Measurements from ENCODE around the gene FAM13A.
"Not testable (repeated sequence)": the region's sequence is repeated elsewhere in the genome, so short reads cannot be mapped to it uniquely, and the experiment has no call there.

The FAM13A gene

DNA sequence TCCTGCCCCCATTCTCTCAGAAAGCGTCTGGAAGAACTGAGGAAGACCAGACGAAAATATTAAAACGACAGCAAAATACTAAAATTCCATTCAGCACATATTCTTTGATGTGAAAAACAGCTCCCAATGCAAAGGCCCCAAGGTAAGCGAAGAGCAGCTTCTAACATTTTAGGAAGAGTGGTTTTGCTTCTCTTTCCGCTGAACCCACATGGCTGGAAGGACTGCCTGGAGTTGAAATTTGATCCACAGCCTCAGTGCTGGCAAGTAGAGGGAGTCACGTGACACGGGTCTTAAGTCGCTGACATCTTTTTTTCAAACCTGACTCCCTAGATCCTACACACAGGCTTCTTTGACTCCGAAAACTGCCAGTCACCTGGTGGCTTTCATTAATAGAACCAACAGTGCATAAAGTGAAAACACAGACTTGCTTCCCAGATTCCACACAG lies at the start of gene FAM13A:
Gene FAM13A, minus strand, starts transcription at position 233 of the 446 bp plus-strand sequence. Its CDS starts 221 bp downstream, at position 12.
- DNase-seq (ENCODE audit: low spot score): peak; percentile 83

DNA sequence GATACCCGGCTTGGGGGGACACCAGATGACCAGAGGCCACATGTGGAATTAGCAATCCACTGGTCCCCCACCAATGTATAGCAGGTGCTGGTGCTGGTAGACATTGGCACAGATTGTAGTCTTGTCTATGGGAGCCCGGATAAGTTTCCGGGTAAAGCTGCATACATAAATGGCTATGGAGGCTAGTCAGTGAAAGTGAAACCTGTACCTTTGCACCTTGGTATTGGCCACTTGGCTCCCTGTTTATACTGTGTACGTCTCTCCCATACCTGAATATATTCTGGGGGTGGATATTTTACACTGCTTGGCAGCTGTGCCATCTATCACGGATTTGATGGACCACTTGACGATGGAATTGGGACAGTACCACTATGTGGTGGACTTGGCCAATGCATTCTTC lies 48.7 kb upstream of the FAM13A start:
- DNase-seq (ENCODE audit: low spot score): no peak

DNA sequence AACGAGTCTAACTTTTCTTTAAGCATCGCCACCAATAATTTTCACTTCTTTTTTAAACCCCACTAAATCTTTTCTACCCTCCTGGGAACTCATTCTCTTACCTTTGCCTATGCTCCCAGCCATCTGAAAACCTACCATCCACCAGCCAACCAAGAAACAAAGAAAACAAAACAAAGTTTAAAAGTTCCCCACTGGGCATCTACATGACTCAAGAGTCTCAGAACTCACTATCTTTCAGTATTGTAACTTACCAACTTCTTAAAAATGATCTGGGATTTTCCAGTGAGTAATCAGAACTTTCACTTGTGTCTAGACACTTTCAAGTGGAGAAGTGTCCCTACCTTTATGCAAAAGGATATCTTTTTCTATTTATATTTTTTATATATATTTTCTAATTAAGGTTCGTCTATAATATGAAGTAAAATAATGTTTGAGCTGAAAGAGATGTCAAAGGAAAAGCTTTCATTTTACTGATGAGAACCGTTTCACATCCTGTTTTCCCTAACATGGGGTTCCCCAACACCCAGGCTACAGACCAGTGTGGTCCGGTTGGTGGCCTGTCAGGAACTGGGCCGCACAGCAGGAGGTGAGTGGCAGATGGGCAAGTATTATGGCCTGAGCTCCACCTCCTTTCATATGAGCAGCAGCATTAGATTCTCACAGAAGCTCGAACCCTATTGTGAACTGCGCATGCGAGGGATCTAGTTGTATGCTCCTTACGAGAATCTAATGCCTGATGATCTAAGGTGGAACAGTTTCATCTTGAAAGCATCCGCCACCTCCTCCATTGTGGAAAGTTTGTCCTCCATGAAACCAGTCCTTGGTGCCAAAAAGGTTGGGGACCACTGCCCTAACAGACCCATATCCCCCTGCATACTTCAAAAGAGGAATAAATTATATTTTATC lies 44.5 kb upstream of the FAM13A start:
- DNase-seq (ENCODE audit: low spot score): no peak

DNA sequence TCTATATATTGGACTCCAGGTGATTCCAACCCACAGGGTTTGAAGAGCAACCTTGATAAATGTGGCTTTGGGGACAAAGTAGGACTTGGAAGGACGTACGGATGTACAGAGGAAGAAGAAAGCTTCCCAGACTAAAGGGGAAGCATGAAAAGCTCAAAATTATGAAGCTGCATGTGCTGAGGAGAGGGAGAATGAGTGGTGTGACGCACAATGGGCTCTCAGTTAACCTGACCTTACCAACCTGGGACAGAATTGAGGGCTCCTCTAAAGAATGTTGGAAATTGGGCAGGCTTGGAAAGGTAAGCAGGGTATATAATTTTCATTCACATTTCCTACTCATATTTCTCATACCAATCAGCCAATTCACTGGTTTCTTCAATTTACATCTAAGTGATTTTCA lies 43.9 kb upstream of the FAM13A start:
- DNase-seq (ENCODE audit: low spot score): no peak

DNA sequence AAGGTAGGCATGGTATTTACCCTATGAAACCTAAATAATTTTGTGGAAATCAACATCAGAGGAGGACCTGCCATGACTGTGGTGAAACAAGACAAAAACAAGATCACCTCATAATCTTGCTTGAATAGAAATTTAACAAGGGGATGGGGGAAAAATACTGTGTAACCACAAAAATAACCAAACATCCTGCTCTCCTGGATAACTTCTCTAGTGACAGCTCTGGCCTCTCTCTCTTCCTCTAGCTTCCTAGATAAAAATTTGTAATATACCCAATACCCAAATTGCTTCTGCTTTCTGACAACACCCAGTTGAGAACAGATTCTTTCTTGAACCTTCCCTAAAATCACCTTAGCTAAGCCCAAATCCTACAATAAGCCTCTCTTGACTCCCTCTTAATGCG lies 42.5 kb upstream of the FAM13A start:
- DNase-seq (ENCODE audit: low spot score): no peak

DNA sequence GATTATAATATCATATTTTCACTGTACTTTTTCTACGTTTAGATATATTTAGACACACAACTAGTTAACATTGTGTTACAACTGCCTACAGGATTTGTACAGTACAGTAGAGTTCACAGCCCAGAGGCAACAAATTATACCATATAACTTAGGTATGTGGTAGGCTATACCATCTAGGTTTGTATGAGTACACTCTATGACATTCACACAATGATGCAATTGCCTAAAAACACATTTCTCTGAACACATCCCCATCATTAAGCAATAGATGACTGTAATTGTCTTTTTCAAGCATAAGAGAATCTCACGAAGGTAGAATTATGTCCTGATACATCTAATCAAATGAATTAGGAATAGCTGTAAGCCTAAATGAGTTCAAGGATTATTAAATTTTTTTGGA lies 42.0 kb upstream of the FAM13A start:
- DNase-seq (ENCODE audit: low spot score): no peak

DNA sequence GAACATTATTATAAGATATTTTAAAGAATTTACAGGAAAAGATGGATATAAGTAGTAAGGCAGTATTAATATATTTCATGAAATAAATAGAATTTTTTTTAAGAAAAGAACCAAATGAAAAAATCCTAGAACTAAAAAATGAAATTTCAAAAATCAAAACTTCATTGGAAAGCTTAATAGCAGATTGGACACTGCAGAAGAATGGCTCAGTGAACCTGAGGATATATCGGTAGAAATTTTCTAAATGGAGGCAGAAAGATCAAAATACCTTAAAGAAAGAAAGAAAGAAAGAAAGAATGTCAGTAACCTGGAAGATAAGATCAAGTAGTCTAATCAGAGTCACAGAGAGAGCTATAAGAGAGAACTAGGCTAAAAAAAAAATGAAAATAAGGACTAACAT lies 21.3 kb upstream of the FAM13A start:
- no peak for DNase-seq (ENCODE audit: low spot score)

DNA sequence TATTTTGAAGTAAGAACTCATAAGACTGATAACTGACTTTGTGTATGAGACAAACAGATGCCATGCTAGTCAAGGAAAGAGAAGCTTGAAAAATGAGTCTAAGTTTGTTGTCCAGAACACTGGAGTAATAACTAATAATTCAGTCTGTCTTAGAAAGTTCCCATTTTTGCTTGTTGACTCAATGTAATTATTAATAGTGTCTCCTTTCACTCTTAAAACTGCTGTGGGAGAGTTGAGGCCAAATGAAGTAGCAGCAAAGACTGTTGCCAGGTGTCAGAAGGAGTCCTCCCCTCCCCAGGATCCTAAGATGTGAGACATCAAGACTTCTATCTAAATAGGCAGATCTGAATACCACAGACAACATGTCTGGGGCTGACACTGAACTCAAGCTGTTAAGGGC lies 20.8 kb upstream of the FAM13A start:
- no peak for DNase-seq (ENCODE audit: low spot score)

DNA sequence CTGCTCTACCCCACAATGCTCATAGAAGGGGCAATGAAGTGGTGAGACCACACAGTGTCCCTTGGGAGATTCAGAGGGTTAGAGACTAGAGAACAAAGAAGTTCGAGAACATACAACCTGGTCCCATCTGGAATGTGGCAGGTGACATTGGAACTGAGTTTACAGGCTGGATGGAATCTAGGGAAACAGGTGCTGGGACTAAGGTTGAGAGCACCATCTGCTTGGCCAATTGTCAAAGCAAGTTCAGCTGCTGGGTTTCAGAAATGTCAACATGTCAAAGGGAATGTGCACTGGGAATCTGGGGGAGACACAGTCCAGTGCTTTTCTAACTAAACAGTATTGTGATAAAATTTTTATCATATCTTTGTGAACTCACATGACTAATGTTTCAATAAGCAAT lies 15.9 kb upstream of the FAM13A start:
- DNase-seq (ENCODE audit: low spot score): no peak

DNA sequence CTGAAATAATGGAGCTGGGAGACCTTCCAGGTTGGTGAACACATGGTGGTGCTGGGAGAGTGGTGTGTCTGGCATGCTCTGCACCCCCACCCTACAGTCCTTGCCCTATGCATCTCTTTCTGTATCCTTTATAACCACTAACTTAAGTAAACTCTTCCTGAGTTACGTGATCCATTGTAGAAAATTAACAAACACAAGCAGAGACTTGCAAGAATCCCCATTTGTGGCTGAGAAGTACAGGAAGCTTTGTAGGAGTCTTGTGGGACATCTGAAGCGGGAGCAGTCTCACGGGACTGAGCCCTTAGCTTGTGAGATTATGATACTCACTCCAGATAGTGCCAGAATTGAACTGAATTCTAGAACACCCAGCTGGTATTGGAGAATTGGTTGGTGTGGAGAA lies 14.3 kb upstream of the FAM13A start:
- no peak for DNase-seq (ENCODE audit: low spot score)

DNA sequence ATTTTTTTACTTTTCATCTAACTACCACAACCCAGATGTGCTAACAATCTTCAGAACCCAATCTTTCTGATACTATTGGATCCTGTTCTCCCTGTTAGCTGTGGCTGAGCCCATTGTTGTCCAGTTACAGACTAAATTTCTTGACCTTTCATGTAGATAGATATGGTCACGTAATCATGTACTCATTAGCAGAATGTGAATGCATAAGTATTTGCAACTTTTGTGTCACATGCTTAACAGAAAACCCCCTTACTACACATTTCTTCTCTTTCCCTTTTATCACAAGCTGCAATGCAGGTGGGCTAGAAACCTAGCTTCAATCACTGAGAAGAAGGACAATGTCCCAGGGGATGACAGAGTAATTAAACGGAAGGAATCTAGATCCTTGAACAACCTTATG lies 13.1 kb upstream of the FAM13A start:
- DNase-seq (ENCODE audit: low spot score): no peak

DNA sequence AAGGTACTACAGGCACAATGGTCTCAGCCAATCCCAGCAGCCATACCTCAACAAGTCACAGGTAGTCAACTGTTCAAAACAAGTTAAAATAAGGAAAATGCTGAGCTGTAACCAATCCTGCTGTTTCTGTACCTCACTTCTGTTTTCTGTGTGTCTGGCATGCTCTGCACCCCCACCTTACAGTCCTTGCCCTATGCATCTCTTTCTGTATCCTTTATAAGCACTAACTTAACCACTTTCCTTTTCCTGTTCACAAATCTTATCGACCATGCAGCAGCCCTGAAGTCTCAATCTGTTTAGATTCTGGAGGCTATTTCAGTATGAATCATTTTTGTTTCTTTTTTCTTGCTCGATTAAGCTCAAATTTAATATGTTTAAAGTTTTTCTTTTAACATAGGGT lies 12.5 kb upstream of the FAM13A start:
- no peak for DNase-seq (ENCODE audit: low spot score)

DNA sequence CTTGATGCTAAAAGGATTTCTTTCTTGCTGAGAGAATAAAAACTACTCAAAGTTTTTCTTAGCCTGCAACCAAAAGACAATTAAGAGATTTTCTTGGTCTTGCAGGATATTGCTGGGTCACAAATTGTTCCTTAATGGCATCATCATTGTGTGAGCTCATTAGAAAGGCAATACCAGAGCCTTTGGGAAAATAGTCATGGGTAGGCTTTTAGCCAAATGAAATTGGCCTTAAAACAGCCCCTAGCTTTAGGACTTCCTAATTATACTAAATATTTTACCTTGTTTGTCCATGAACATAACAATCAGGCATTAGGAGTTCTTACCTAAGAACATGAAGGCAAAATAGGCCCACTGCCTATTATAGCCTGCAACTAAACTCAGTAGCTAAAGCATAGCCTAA lies 10.4 kb upstream of the FAM13A start:
- DNase-seq (ENCODE audit: low spot score): no peak

DNA sequence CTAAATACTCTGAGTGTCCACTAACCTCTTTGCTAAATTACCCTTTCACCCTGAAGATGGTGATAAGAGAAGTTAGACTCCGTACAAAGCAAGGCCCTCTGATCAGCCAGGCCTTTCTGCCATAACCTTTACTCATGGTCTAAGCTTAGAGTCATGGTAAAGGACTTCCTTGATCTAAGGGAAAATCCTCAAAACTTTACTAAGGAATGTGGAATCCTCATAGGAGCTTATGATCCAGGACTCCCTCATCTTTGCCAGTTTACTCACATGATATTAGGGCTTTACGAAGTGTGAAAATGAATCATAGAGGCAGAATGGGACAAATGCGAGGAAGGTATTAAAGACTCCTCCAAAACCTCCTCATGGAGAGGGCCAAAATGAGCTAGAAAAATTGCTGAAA lies 7.9 kb upstream of the FAM13A start:
- no peak for DNase-seq (ENCODE audit: low spot score)

DNA sequence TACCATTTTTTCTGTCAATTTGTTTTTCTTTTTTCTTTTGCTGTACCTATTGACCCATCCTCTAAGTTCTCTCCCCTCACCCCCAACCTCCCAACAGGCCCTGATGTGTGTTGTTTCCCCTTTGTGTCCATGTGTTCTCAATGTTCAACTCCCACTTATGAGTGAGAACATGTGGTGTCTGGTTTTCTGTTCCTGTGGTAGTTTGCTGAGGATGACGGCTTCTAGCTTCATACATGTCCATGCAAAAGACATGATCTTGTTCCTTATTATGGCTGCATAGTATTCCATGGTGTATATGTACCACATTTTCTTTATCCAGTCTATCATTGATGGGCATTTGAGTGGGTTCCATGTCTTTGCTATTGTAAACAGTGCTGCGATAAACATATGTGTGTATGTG lies 859 bp upstream of the FAM13A start:
- DNase-seq (ENCODE audit: low spot score): not testable (repeated sequence)

DNA sequence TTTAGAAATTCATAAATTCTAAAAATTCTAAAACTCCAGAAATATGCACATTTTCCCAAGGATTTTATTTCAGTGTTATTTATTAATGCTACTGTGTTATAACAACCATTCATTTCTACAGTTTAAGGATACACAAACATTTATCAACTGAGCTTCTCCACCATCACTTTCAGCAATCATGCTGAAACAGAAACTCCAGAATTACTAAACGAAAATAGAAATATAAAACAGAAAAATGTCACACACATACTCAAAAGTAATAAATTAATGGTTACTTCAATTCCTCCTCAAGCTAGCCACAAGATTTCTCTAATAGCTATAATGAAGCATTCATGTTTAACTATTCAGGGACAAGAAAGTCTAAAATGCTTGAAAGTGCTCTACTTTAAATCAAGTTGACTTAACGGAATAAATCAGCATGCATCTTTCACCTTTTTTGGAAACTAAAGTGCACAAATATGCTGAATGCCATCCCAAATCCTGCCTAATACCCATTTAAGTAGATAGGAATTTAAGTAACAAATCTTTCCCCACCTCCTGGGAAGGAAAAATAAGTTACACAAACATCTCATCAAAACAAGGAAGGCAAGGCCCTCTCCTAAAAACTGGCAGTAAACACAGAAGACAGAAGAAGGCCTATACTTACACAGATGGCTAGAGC lies 563 bp downstream of the FAM13A start:
- DNase-seq (ENCODE audit: low spot score): peak; percentile 8

DNA sequence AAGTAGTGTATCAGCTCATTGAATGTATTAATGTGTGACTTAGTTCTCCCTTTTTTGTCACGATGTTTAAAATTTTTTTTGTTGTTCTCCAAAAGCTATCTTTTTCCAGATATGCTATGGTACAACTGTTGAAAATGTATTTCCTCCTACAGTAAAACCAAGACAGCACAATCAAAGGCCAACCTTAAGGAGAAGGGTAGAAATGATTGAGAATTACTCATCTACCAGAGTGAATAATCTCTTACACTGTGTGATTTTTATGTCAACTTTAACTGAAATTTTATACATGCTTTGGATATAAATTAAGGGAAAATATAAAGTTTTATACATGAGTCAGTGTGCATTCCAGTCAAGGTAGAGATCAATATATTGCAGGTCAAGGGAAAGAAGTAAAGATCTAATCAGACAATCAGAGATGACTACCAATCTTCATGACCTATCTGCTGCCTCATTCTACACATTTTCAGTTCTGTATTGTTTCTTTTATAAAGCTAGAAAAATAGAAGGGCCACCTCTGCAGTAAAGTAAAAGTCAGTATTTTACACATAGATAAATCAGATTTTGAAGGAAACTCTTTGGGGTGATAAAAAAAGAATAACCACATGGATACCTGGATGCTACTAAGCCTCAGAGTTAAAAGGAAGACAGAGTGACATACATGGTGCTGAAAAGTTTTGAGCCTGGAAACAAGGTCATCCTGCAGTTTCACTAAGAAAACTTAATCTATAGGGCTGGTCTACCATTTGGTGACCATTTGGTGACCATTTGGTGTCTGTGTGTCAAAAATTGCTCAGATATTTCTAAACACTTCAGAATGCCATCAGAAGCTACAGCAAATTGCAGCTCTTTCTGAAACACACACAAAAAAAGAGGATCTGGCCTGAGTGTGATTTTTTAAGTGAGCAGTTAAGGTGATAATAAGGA lies 1.6 kb downstream of the FAM13A start:
- no peak for DNase-seq (ENCODE audit: low spot score)

DNA sequence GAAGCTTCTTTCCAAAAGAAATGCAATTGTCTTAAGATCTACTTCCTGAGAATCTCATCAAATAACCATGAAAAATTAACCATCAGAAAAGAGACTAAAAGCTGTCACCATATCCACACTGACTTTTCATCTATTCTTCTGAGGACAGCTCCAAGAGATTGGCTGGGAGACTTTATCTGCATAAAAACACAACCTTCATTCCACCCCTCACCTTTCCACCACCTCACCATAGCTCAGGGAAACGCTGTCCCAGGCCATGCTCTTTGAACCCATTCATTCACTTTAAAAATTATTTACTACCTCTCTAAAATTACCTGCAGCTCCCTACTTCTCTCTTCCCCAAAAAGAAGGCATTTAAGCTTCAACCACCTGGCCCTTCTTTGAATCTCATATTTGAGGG lies 2.4 kb downstream of the FAM13A start:
- DNase-seq (ENCODE audit: low spot score): no peak

DNA sequence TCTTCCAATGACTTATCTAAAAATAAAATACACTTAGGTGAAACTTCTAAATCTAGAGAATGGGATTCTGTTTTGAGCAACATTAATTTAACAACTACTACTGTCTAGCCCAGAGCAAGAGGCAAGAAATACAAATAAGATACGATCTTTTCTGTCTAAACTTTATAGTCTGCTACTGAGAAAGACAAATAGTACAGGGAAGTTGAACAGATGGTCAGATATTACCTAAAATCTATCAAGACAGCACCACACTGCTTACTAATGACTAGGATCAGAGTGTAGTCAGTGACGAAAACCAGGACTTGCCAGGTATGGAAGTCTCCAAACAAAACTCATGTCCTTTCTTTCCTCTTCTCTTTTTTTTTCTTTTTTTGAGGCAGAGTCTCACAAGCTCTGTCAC lies 7.1 kb downstream of the FAM13A start:
- no peak for DNase-seq (ENCODE audit: low spot score)

DNA sequence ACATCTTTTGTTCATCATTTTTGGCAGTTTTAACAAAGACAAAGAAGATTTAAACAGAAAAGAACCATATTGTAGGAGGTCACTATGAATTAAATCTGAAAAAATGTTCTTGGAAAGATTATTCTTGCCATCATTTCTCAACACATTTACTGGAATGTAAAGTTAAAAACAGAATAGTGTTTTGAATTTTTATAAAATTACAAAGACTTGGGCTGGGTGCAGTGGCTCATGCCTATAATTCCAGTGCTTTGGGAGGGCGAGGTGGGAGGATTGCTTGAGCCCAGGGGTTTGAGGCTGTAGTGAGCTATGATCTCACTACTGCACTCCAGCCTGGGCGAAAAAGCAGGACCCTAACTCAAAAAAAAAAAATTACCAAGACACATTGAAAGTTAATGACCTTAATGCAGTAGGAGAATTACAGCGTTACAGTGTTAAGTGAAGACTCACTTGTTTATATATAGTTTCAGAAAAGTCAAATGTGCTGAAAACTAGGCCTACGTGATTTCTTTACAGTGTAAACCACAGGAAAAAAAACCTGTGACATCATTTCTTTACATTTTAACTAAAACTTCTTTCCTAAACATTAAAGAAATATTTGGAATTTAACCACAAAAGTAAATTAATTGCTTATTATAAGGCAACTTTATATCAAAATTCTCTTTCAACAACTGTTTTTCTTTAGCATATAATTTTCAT lies 7.9 kb downstream of the FAM13A start:
- no peak for DNase-seq (ENCODE audit: low spot score)

DNA sequence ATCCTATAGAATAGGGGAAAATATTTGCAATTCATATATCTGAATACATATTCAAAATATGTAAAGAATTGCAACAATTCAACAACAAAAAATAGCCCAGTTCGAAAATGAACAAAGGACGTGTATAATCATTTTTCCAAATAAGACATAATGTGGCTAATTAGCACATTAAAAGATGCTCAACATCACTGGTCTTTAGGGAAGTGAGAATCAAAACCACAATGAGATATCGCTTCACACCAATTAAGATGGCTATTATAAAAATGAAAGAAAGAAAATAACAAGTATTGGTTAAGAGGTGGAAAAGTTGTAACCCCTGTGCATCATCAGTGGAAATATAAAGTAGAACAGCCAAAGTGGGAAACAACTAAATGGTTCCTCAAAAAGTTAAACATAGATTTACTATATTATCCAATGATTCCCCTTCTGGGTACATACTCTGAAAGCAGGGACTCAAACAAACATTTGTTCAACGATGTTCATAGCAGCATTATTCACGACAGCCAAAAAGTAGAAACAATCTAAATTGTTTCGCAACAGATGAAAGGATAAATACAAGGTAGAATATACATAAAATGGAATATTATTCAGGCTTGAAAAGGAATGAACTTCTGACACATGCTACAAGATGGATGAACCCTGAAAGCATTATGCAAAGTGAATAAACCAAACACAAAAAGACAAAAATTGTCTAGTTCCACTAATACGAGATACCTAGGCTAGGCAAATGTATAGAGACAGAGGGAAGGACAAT lies 12.7 kb downstream of the FAM13A start:
- DNase-seq (ENCODE audit: low spot score): no peak
